ENCODE measurements around the gene ARHGAP22. TPM values are rescaled to one million over a fixed set of nuclear protein-coding genes. Genes with fewer than 3 reads are reported as not detected.

The ARHGAP22 gene
- polyA plus RNA-seq, 3 donors: 1.5 to 7.8 (median 1.9) TPM

DNA sequence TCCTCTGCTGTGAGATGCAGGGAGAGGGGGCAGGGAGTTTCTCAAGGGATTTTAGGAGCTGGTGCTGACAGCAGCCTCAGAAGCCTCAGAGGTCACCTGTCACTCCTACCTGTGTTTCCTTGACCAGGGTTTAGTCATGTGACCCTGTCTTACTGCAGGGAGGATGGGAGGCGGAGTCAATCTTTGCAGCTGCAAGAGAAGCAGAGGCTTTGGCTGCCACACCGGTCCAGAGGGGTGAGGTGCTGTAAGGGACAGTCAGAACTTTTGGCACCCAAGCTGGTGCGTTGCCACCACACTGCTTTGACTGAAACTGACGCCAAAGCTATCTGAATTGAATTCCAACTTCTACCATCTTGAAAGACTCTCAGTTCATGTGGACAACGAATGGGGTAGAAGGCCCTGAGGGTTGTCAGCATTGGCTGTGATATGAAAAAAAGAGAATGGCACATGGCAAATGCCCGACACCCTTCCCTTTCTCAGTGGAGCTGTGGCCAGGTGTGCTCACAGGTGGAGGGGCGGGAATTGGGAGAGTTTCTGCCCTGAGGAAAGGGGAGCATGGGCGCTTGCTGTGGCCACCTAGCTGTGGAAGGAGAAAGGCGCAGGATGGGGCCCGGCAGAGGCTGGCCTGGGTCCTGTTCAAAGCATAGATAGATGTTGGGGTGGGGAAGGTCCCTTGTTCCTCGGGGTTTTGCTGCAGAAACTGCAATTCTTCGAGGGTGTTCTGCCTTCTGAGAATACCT lies 69.3 kb downstream of the ARHGAP22 start:
- TF ChIP-seq, protein P1, sequence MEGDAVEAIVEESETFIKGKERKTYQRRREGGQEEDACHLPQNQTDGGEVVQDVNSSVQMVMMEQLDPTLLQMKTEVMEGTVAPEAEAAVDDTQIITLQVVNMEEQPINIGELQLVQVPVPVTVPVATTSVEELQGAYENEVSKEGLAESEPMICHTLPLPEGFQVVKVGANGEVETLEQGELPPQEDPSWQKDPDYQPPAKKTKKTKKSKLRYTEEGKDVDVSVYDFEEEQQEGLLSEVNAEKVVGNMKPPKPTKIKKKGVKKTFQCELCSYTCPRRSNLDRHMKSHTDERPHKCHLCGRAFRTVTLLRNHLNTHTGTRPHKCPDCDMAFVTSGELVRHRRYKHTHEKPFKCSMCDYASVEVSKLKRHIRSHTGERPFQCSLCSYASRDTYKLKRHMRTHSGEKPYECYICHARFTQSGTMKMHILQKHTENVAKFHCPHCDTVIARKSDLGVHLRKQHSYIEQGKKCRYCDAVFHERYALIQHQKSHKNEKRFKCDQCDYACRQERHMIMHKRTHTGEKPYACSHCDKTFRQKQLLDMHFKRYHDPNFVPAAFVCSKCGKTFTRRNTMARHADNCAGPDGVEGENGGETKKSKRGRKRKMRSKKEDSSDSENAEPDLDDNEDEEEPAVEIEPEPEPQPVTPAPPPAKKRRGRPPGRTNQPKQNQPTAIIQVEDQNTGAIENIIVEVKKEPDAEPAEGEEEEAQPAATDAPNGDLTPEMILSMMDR (IDR thresholded peaks at IDR 0.05): no peak
- Histone ChIP-seq H3K9me3 (replicated peaks in 1 of 2; ENCODE audit: control insufficient read depth in 1 of 2, insufficient read depth in 1 of 2, low read length in 2 of 2) (no peaks in the 10 kb centered on the region), H3K79me2 (ENCODE audit: insufficient read depth, low read length) (no peaks in the 10 kb centered on the region), H3K4me2 (replicated peaks; ENCODE audit: extremely low read depth, low read length, poor library complexity, severe bottlenecking) (no peak overlapping the region), H4K20me1 (ENCODE audit: insufficient read depth, low read length) (no peaks in the 10 kb centered on the region), H3K36me3 (replicated peaks in 1 of 2; ENCODE audit: control insufficient read depth in 1 of 2, insufficient read depth in 2 of 2, low read length in 2 of 2) (no peaks in the 10 kb centered on the region), H3K4me3 (replicated peaks in 1 of 3; ENCODE audit: low read depth in 2 of 3, low read length in 3 of 3) (no peak overlapping the region), H3K27me3 (ENCODE audit: control insufficient read depth in 2 of 2, insufficient read depth in 2 of 2, low read length in 2 of 2) (no peaks in the 10 kb centered on the region), H3K27ac (ENCODE audit: low read depth in 1 of 2, low read length in 2 of 2) (no peak overlapping the region), H2AFZ (ENCODE audit: insufficient read depth, low read depth, low read length, poor library complexity, severe bottlenecking) (no peak overlapping the region), H3K4me1 (ENCODE audit: control insufficient read depth in 1 of 2, insufficient read depth in 2 of 2, low read length in 2 of 2) (no peaks in the 10 kb centered on the region), H3K9ac (ENCODE audit: insufficient read depth, low read length, poor library complexity, severe bottlenecking) (no peak overlapping the region)
- intact Hi-C loops (cut with micrococcal nuclease): no loop called here
- Mint-ChIP-seq H3K4me3 (no peak overlapping the region), H3K4me1 (no peaks in the 10 kb centered on the region), H3K9me3 (peaks cover 0 to 4% (median 2%) of the 10 kb centered on the region in 7 donors), H3K36me3 (no peaks in the 10 kb centered on the region), H3K27ac (no peak overlapping the region), H3K27me3 (ENCODE audit: low read depth in 3 of 3) (peaks cover 0 to 4% (median 4%) of the 10 kb centered on the region in 3 donors)
- DNase-seq: no peak
- WGBS (ENCODE audit: insufficient coverage): 97% methylated on average over 7 of the region's 12 CpGs

DNA sequence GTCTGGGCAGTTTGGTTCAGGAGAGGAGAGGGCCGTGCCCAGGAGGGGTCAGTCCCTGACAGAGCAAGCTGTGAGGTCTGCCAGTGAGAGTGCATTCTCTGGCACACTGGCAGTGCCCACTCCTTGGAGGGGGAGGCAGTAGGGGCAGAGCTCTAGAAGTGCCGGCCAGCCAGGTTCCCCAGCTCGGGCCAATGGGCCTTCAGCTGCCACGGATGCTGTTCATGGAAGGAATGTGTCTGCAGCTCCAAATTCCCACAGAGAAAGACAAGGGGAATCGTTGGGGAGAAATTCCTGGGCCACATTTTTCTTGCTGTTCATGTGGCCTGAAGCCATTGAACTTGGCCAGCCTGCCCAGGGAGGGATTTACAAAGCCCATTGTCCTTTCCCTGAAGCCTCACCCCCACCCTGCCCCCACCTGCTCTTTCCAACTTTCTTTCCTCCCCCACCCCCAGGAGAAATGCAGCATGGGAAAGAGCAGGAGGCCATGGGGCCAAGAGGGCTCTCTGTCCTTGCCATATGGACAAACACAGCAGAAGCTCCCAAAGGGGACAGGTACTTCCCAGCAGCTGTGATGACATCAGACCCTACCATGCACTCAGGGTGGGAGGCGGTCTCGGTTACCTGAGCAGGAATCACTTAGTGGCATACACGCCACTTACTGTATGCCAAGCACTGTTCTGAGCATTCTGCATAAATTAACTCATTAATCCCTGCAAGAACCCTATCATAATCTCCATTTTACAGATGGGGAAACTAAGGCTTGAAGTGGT lies 70.7 kb downstream of the ARHGAP22 start:
- Histone ChIP-seq H3K27me3 (ENCODE audit: control insufficient read depth in 2 of 2, insufficient read depth in 2 of 2, low read length in 2 of 2) (no peaks in the 10 kb centered on the region), H3K4me2 (replicated peaks; ENCODE audit: extremely low read depth, low read length, poor library complexity, severe bottlenecking) (no peak overlapping the region), H3K4me3 (replicated peaks in 1 of 3; ENCODE audit: low read depth in 2 of 3, low read length in 3 of 3) (no peak overlapping the region), H3K27ac (ENCODE audit: low read depth in 1 of 2, low read length in 2 of 2) (no peak overlapping the region), H3K9me3 (replicated peaks in 1 of 2; ENCODE audit: control insufficient read depth in 1 of 2, insufficient read depth in 1 of 2, low read length in 2 of 2) (no peaks in the 10 kb centered on the region), H2AFZ (ENCODE audit: insufficient read depth, low read depth, low read length, poor library complexity, severe bottlenecking) (no peak overlapping the region), H3K36me3 (replicated peaks in 1 of 2; ENCODE audit: control insufficient read depth in 1 of 2, insufficient read depth in 2 of 2, low read length in 2 of 2) (no peaks in the 10 kb centered on the region), H3K4me1 (ENCODE audit: control insufficient read depth in 1 of 2, insufficient read depth in 2 of 2, low read length in 2 of 2) (no peaks in the 10 kb centered on the region), H4K20me1 (ENCODE audit: insufficient read depth, low read length) (no peaks in the 10 kb centered on the region), H3K9ac (ENCODE audit: insufficient read depth, low read length, poor library complexity, severe bottlenecking) (no peak overlapping the region), H3K79me2 (ENCODE audit: insufficient read depth, low read length) (no peaks in the 10 kb centered on the region)
- no peak overlapping the region for H3K4me3 Mint-ChIP-seq
- no peaks in the 10 kb centered on the region for H3K36me3 Mint-ChIP-seq
- peaks cover 0 to 4% (median 2%) of the 10 kb centered on the region in 7 donors for H3K9me3 Mint-ChIP-seq
- no peak overlapping the region for H3K27ac Mint-ChIP-seq
- WGBS (ENCODE audit: insufficient coverage): 95% methylated on average over 4 of the region's 8 CpGs
- H3K4me1 Mint-ChIP-seq: no peaks in the 10 kb centered on the region
- peaks cover 0 to 4% (median 2%) of the 10 kb centered on the region in 3 donors for H3K27me3 Mint-ChIP-seq (ENCODE audit: low read depth in 3 of 3)
- DNase-seq: no peak
- intact Hi-C loops (cut with micrococcal nuclease): no loop called here
- TF ChIP-seq, protein P1 (IDR thresholded peaks at IDR 0.05): no peak

Data from CD14-positive monocyte (primary cell).